ENCODE measurements around the gene EIF3L.

DNA sequence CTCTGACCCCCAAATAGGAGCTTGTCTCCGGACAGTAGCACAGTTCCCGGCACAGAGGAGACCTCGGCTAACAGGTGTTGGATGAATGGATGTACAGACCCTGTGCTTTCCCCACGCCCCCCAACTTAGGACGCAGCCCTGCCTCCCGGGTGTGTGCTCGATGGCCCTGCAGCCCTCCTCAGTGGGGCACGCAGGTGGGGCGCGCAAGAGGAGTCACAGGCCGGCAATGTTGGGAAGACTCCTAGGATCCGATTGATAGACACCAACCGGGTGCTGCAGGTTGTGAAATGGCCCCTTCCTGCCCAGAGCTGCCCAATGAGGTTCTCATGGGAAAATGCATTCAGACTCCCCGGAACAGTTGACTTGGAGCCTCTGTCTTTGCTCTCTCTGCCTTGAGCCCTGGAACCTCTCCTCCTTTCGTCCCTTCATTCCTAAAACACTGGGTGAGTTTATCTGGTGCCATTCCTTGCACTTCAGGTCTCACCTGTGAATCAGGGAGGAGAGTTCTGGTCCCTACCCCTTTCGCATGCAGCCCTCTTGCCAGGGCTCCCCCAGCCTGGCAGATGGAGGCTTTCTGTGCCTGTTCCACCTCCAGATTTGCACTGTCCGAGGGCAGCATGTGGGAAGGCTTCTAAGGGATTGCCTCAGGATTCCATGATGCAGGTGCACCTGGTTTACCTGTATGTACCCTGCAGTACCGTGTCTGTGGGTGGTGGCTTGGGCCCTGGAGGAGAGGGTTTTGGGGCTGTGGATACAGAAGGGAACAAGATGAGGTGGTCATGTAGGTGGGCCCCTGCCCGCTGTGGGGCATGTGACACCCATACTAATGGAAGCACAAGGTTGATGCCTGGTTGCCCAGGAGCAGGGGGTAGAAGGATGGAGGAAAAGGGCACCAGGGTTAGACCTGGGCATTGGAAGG, 58.1 kb downstream of the EIF3L start:
- TF ChIP-seq, protein P1, sequence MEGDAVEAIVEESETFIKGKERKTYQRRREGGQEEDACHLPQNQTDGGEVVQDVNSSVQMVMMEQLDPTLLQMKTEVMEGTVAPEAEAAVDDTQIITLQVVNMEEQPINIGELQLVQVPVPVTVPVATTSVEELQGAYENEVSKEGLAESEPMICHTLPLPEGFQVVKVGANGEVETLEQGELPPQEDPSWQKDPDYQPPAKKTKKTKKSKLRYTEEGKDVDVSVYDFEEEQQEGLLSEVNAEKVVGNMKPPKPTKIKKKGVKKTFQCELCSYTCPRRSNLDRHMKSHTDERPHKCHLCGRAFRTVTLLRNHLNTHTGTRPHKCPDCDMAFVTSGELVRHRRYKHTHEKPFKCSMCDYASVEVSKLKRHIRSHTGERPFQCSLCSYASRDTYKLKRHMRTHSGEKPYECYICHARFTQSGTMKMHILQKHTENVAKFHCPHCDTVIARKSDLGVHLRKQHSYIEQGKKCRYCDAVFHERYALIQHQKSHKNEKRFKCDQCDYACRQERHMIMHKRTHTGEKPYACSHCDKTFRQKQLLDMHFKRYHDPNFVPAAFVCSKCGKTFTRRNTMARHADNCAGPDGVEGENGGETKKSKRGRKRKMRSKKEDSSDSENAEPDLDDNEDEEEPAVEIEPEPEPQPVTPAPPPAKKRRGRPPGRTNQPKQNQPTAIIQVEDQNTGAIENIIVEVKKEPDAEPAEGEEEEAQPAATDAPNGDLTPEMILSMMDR (IDR thresholded peaks at IDR 0.05; ENCODE audit: low read depth, low read length), result no peak
- TF ChIP-seq POLR2A (IDR thresholded peaks at IDR 0.05; ENCODE audit: extremely low read depth, insufficient read length), result no peak
- TF ChIP-seq, protein P2, sequence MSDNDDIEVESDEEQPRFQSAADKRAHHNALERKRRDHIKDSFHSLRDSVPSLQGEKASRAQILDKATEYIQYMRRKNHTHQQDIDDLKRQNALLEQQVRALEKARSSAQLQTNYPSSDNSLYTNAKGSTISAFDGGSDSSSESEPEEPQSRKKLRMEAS (IDR thresholded peaks at IDR 0.05; ENCODE audit: low read depth, low read length), result no peak

Data from NB4 (cell line).